GM18517 (cell line): ENCODE results near the gene CEMIP2.
"Not testable (repeated sequence)": the region's sequence is repeated elsewhere in the genome, so short reads cannot be mapped to it uniquely, and the experiment has no call there.

ENCODE experiments used
- ATAC-seq: cut with Tn5 transposase; IDR thresholded peaks from one replicate; pipeline ENCODE4 v1.9.1; 2021; ENCODE audit warnings: mild to moderate bottlenecking, moderate library complexity; ENCODE audit not compliant: unreplicated experiment

CEMIP2 gene

GRCh38 chr9:71768388-71769174 lies at the start of gene CEMIP2:
Gene CEMIP2, minus strand, starts transcription at chr9:71768513. Its CDS starts 18,140 bp downstream, at chr9:71750373.
- ATAC-seq, result peak; percentile 56

GRCh38 chr9:71816916-71817451 lies 48.7 kb upstream of the CEMIP2 start:
- ATAC-seq, result no peak

GRCh38 chr9:71814815-71815214 lies 46.5 kb upstream of the CEMIP2 start:
- ATAC-seq, result no peak

GRCh38 chr9:71814226-71814625 lies 45.9 kb upstream of the CEMIP2 start:
- no peak for ATAC-seq

GRCh38 chr9:71812385-71812784 lies 44.1 kb upstream of the CEMIP2 start:
- no peak for ATAC-seq

GRCh38 chr9:71808068-71808467 lies 39.8 kb upstream of the CEMIP2 start:
- ATAC-seq, result no peak

GRCh38 chr9:71806901-71807307 lies 38.6 kb upstream of the CEMIP2 start:
- ATAC-seq, result peak; percentile 90

- not testable (repeated sequence) for ATAC-seq
These were observed 36.8 kb upstream of the CEMIP2 start for GRCh38 chr9:71805096-71805495.

GRCh38 chr9:71801826-71802225 lies 33.5 kb upstream of the CEMIP2 start:
- no peak for ATAC-seq

- ATAC-seq, result no peak
These were observed 29.0 kb upstream of the CEMIP2 start for GRCh38 chr9:71797266-71797665.

GRCh38 chr9:71796100-71796767 lies 27.9 kb upstream of the CEMIP2 start:
- no peak for ATAC-seq

GRCh38 chr9:71795097-71795813 lies 26.9 kb upstream of the CEMIP2 start:
- ATAC-seq, result peak; percentile 93

- no peak for ATAC-seq
These were observed 25.2 kb upstream of the CEMIP2 start for GRCh38 chr9:71793386-71794105.

- ATAC-seq, result no peak
These were observed 23.6 kb upstream of the CEMIP2 start for GRCh38 chr9:71791875-71792274.

GRCh38 chr9:71790296-71790695 lies 22.0 kb upstream of the CEMIP2 start:
- ATAC-seq, result no peak

GRCh38 chr9:71783120-71783523 lies 14.8 kb upstream of the CEMIP2 start:
- ATAC-seq, result peak; percentile 74

- ATAC-seq, result peak; percentile 89
These were observed 13.1 kb upstream of the CEMIP2 start for GRCh38 chr9:71781391-71781790.

GRCh38 chr9:71780953-71781352 lies 12.6 kb upstream of the CEMIP2 start:
- no peak for ATAC-seq

GRCh38 chr9:71778085-71778484 lies 9.8 kb upstream of the CEMIP2 start:
- ATAC-seq, result no peak

GRCh38 chr9:71774920-71775319 lies 6.6 kb upstream of the CEMIP2 start:
- ATAC-seq, result no peak

GRCh38 chr9:71772726-71773125 lies 4.4 kb upstream of the CEMIP2 start:
- ATAC-seq, result no peak
